ENCODE results near the gene PDE1C.

Gene PDE1C

GRCh38 chr7:31925753-31926454 lies 144.3 kb downstream of the PDE1C start:
- TF ChIP-seq CTCF (IDR thresholded peaks at IDR 0.05; ENCODE audit: insufficient read depth, low read depth, low read length, missing control alignments) = no peak
- DNase-seq (ENCODE audit: low read depth) = no peak
- H3K4me3 ChIP-seq (ENCODE audit: low read depth, low read length) = no peak overlapping the region

GRCh38 chr7:31924251-31924650 lies 146.0 kb downstream of the PDE1C start:
- no peak for TF ChIP-seq CTCF (IDR thresholded peaks at IDR 0.05; ENCODE audit: insufficient read depth, low read depth, low read length, missing control alignments)
- no peak overlapping the region for H3K4me3 ChIP-seq (ENCODE audit: low read depth, low read length)
- DNase-seq (ENCODE audit: low read depth) = no peak

- DNase-seq (ENCODE audit: low read depth) = no peak
- TF ChIP-seq CTCF (IDR thresholded peaks at IDR 0.05; ENCODE audit: insufficient read depth, low read depth, low read length, missing control alignments) = no peak
- H3K4me3 ChIP-seq (ENCODE audit: low read depth, low read length) = no peak overlapping the region
Observed at GRCh38 chr7:31922848-31923247, 147.4 kb downstream of the PDE1C start.

GRCh38 chr7:31921047-31921446 lies 149.2 kb downstream of the PDE1C start:
- H3K4me3 ChIP-seq (ENCODE audit: low read depth, low read length) = no peak overlapping the region
- no peak for TF ChIP-seq CTCF (IDR thresholded peaks at IDR 0.05; ENCODE audit: insufficient read depth, low read depth, low read length, missing control alignments)
- DNase-seq (ENCODE audit: low read depth) = no peak

- TF ChIP-seq CTCF (IDR thresholded peaks at IDR 0.05; ENCODE audit: insufficient read depth, low read depth, low read length, missing control alignments) = no peak
- H3K4me3 ChIP-seq (ENCODE audit: low read depth, low read length) = no peak overlapping the region
- no peak for DNase-seq (ENCODE audit: low read depth)
Observed at GRCh38 chr7:31919678-31920369, 150.4 kb downstream of the PDE1C start.

- no peak overlapping the region for H3K4me3 ChIP-seq (ENCODE audit: low read depth, low read length)
- TF ChIP-seq CTCF (IDR thresholded peaks at IDR 0.05; ENCODE audit: insufficient read depth, low read depth, low read length, missing control alignments) = no peak
- DNase-seq (ENCODE audit: low read depth) = no peak
Observed at GRCh38 chr7:31918706-31919393, 151.4 kb downstream of the PDE1C start.

All from GM12865 (cell line).